NCI-H1694 treated with DMSO at 0.1 percent for 48 hours (cell line): ENCODE data around the gene MTX1.
"Not testable (repeated sequence)": the region's sequence is repeated elsewhere in the genome, so short reads cannot be mapped to it uniquely, and the experiment has no call there.

Source experiments
- DNase-seq: peaks from one replicate; lab custom pipeline; 2025; lab: John Stamatoyannopoulos, UW

The MTX1 gene, protein sequence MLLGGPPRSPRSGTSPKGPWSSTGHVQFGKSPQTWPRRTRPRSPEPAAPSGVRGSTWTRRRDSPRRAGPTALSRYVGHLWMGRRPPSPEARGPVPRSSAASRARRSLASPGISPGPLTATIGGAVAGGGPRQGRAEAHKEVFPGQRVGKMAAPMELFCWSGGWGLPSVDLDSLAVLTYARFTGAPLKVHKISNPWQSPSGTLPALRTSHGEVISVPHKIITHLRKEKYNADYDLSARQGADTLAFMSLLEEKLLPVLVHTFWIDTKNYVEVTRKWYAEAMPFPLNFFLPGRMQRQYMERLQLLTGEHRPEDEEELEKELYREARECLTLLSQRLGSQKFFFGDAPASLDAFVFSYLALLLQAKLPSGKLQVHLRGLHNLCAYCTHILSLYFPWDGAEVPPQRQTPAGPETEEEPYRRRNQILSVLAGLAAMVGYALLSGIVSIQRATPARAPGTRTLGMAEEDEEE

DNA sequence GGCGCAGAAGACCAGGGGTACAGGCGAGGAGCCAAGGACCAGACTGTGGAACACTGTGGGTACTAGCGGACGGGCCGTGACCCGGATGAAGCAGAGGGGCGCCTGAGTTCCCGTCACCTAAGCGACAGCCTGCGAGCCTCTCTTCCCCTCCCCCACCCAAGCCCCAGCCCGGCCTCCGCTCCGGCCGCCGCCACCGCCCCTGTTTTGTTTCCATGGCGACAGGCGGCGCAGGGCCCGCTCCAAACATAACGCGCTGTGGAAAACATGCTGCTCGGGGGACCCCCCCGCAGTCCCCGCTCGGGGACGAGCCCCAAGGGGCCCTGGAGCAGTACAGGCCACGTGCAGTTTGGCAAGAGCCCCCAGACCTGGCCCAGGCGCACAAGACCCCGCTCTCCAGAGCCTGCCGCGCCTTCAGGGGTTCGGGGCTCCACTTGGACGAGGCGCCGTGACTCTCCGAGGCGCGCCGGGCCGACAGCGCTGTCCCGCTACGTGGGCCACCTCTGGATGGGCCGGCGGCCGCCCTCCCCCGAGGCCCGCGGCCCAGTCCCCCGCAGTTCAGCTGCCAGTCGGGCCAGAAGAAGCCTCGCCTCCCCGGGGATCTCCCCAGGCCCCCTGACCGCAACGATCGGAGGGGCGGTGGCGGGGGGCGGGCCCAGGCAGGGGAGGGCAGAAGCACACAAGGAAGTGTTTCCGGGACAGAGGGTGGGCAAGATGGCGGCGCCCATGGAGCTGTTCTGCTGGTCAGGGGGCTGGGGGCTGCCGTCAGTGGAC is at the start of gene MTX1:
MTX1 (plus strand) TSS at position 155 of the 771 bp plus-strand sequence; CDS start at position 265, 110 bp downstream.
- DNase-seq: peak; percentile 69

DNA sequence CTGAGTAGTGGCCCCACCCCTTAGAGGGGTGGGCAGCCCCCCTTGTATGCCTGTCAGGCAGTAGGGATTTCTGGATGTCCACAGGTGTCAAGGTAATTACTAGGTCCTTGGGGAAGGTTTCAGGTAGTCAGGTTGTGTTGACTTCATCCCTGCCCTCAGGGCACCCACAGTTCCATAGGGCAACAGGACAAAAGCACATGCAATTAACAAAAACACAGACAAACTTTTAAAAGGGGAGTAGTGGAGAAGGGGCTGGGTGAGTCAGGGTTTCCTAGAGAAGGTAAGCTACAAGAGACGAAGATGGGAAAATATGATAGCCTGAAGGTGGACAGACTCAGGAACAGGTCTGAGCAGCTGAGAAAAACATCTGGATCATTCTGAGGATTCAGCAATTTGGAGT is 49.5 kb upstream of the MTX1 start:
- DNase-seq: no peak

DNA sequence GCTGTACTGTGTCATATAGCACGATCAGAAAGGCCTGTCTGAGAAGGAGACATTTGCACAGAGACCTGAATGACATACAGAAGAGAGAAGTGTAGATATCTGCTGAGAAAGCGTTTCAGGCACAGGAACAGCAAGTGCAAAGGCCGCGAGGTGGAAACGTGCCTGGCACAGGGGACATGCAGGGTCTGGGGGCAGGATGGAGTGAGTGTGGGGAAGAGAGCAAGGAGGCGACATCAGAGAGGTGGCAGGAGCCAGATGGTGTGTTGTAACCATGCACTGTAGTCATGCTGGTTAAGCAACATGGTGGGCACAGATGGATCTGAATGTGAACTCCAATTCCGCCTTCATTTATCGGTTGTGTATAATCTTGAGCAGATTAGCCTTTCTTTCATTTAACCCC is 48.4 kb upstream of the MTX1 start:
- peak; percentile 20 for DNase-seq

DNA sequence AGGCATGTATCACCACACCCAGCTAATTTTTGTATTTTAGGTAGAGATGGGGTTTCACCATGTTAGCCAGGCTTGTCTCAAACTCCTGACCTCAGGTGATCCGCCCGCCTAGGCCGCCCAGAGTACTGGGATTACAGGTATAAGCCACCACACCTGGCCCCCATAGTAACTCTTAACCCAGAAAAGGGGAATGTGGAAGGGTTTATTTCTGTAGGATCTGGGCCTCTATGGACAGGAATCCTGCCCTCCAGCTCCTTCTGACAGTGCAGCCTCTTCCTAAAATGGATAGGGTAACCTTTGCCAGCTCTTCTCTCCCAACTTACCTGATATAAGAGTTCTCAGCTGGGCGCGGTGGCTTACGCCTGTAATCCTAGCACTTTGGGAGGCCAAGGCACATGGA is 45.9 kb upstream of the MTX1 start:
- DNase-seq: not testable (repeated sequence)

DNA sequence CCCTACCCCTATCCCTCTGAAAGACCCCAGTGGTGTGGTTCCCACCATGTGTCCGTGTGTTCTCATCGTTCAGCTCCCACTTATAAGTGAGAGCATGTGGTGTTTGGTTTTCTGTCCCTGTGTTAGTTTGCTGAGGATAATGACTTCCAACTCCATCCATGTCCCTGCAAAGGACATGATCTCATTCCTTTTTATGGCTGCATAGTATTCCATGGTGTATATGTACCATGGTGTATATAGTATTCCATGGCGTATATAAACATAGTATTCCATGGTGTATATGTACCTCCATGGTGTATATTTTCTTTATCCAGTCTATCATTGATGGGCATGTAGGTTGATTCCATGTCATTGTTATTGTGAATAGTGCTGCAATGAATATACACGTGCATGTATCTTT is 44.7 kb upstream of the MTX1 start:
- DNase-seq: not testable (repeated sequence)

DNA sequence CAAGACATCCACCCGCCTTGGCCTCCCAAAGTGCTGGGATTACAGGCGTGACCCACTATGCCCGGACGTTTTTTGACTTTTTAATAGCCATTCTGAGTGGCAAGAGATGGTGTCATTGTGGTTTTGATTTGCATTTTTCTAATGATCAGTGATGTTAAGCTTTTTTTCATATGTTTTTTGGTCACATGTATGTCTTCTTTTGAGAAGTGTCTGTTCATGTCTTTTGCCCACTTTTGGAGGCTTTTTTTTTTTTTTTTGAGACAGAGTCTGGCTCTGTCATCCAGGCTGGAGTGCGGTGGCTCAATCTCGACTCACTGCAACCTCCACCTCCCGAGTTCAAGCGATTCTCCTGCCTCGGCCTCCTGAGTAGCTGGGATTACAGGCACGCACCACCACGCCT is 43.9 kb upstream of the MTX1 start:
- DNase-seq: not testable (repeated sequence)

DNA sequence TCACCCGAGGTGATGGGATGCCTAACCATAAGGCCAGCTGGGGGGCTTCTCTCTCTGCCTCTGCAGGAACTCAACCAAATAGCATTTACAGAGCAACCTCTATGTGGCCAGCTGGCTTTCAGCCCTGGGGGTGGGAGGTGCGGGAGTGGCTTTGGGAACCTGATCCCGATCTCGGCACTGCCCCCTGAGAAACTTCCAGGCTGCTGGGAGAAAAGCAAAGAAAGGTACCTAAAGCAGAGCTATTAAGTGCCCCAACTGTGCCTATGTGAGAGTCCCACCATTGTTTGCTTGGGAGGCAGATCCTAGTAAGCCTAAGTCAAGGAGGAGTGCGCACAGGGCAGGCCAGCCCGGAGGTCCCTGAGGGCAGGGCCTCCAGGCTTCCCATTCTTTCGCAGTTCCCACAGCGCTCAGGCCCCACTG is 42.4 kb upstream of the MTX1 start:
- DNase-seq: no peak

DNA sequence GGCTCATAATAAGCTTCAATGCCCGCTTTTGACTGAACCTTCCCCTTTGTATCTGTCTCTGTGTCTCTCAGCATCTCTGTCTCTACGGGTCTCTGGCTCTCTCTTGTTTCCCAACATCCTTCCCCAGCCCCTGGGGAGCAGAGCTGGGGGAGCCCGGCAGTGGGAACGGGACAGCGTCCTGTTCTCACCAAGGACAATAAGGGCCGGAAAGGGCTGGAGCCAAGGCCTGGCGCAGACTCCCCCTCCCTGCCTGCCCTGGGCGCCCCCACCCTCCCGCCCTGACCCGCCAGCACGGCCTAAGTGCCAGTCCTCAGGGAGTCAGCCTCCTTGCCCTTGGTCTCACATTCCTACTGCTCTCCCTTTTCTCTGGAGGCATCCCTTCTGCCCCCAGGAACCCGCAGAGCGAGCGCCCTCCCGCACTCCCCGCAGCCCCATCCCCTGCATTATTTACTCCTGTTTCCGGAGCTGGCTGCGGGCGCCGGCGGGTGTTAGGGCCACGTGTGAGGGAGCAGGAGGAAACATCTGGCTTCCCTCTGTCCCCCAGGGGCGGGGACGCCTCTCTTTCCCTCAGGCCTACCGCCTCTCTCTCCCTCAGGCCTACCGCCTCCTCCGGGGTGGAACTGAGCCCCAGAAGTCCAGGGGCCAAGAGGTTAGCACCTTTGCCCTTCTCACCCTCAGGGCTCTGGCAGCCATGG is 41.9 kb upstream of the MTX1 start:
- no peak for DNase-seq

DNA sequence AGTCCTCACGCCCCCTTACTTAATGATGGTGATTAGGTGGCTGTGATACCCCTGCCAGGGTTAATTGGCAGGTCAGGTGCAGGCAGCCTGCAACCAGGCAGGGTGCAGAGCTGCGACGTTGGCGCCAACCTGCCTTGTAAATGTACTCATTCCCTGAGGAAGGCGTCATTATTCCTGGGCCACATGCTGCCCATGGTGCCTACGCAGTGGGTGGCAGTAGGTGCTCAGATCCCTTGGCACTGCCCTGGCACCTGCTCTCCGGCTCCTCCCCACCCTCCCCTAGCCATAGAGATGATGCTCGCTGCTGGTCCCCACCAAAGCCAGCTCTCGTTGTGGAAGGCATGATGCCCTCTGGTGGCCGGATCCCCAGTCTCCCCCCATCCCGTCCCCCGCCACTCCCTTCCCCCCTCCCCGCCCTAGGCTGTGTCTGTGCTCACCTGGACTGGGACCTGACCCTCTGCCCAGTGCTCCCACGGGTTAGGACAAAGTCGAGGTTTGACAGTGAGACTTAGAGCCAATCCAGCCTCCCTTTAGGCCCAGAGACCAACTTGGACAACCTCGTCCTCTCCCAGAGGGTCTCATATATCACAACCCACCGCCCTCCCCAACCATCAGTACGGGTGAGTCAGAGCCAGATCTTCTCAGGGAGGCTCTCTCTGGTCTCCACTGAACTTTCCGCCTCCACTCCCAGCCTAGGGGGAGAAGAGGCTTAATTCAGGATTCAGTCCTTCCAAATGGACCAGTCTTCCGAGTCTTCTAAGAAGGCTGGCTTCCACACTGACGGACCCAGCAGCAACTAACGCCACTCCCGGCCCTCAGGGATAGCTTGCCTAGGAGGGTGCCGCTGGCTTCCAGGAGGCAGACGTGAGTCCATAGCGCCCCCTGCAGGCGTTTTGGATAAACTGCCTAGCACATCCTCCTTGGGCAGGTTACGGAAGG is 41.1 kb upstream of the MTX1 start:
- peak; percentile 96 for DNase-seq

DNA sequence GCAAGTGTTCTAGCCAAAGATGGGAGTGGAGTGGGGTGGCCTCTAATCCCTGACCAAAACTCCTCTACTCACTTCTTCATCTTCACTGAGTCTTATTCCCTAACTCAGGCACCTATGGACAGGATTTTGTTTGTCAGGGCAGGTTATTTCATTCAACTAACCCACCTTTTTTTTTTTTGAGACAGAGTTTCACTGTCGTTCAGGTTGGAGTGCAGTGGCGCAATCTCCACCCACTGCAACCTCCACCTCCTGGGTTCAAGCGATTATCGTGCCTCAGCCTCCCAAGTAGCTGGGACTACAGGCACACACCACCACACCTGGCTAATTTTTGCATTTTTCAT is 40.4 kb upstream of the MTX1 start:
- DNase-seq: not testable (repeated sequence)

DNA sequence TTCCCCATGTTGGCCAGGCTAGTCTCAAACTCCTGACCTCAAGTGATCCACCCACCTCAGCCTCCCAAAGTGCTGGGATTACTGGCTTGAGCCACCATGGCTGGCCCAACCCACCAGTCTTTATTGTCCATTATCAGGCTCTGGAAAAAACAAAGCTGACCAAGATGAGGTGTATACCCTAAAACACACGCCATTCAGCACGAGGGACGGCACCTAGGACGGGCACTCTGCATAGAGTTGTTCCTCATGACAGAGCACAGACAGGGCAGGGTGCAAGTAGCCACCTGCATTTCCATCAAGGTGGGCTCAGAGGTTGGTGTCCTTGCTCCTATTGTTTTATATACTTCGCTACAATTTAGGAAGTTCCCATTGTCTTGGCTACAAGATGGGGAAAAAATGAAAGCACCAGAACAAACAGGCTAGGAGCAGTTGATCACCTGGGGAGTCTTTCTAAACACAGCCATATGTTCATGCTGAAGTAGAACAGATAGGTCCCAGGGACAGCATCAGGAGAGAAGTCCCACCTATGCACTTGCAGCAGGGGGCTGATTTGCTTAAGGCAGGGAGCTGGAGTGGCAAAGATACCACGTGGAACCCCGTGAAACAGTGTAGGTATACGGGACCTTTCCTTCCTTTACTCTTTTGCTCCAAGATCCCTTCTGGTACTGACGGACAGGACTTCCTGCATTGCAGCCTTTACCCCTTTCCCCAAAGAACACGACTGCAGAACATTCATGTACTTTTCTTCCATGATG is 39.9 kb upstream of the MTX1 start:
- no peak for DNase-seq

DNA sequence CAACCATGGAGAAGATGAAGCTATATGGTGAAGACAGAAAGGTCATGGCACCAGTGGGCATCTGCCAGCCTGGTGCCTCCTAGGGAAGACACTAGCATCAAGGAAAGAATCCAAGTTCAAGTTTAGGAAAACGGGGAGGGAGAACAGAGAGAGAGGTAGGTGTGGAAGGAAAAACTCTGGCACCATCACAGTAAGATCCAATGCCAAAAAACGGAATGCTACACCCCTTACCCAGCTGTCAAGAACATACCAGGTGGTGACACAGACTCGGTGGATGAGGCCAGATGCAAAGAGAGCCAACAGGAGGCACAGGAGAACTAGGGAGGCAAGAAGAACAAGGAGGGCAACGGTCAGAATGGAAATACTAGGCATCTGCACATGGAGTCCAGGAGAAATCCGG is 39.0 kb upstream of the MTX1 start:
- no peak for DNase-seq

DNA sequence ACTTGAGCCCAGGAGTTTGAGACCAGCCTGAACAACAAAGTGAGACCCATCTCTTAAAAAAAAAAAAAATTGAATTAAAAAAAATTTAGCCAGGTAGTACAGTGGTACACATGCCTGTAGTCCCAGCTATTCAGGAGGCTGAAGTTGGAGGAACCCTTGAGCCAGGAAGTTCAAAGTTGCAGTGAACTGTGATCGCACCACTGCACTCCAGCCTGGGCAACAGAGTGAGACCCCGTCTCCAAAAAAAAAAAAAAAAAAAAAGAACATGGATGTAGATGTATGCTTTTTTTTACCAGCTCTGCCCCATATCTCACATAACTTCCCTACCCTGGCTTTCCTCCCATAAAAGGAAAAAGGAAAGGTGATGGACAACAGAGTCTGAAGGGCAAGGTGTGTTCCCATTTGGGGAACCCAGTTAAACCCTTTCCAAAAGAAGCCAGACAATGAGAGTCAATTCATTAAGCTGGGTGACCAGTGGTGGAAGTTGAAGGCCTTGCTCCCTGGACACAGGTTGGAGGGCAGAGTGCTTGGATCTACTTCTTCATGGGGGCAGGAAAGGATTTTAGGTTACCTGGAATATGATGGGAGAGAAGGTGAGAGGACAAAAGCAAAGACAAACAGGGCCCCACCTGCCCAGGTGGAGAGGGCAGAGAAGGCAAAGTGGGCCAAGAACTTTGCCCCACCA is 38.3 kb upstream of the MTX1 start:
- no peak for DNase-seq

DNA sequence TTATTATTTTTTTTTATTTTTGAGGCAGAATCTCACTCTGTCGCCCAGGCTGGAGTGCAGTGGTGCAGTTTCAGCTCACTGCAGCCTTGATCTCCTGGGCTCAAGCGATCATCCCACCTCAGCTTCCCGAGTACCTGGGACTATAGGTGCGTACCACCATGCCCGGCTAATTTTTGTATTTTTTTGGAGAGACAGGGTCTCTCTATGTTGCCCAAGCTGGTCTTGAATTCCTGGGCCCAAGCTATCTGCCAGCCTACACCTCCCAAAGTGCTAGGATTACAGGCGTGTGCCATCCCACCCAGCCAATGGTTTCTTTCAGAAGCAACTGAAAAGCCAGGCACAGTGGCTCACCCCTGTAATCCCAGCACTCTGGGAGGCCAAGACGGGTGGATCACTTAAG is 37.7 kb upstream of the MTX1 start:
- DNase-seq: no peak

DNA sequence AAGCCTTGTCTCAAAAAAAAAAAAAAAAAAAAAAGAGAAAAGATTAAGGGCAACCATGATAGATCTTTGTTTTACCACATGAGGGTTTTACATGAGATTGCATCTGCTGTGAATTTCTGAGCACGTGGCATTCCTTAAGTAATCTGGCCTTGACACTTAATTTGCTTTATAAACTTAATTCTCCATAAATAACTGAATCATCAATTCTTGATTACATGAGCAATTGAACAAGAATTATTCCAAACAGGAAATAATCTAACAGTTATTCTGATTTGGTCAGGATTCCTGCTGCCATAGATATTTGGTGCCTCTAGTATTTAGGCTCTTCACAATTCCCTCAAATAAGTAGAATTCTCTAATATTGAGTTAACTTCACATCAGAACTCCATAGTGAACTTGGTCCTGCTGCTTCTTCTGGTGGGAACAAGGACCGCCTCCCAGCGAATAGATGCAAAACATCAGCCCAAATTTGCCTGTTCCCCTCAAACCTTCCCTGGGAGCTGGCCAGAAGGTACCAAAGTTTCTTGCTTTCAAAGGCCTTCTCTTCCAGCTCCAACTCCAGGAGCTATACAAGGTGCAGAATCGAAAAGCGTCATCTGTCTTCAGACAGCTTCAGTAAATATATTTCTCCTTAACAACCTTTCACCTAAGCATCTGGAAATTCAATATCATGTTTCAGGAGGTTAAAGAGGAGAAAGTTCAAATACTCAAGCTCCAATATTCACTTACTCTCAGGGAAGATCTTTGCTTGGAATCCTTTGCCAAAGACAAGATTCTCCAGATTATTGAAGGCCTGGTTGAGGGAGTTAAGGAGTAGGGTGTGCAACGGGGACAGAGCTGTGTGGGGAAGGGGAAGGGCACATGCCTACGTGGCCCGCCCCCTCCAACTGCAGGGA is 36.4 kb upstream of the MTX1 start:
- no peak for DNase-seq

DNA sequence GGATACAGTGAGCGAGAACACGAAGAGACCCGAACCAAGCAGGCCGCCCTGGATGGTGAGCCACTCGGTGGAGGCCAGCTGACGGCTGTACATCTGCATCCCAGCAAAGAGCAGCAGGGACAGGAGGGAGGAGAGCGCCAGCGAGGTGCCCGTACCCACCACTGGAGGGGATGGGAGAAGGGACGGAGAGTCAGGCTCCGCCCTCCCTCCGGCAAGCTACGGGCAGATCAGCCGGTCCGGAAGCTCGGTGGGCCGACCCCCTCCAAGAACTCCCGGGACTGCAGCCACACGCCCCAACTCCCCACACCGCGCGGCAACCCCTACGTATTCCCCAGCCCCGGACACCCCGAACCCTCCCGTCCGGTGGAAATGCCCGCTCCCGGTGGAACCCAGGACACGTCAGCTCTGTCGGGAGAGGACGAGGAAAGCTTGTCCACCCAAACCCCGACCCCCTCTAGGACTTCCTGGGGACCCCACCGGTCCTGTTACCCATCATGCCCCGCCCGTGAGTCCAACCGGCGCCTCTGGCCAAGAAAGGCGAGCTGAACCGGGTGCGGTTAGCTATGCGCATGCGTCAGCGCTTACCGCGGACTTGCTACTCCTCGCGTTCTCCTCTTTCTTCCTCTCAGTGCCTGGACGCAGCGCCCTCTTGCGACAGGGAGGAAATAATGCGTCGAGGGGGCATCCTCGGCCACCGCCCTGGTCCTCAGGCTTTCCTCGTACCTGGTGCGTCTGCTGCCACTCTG is 35.6 kb upstream of the MTX1 start, which contains the start of gene KRTCAP2:
KRTCAP2 (minus strand) TSS at position 573 of the 746 bp plus-strand sequence; CDS start at position 493, 80 bp downstream.
- DNase-seq: peak; percentile 99

DNA sequence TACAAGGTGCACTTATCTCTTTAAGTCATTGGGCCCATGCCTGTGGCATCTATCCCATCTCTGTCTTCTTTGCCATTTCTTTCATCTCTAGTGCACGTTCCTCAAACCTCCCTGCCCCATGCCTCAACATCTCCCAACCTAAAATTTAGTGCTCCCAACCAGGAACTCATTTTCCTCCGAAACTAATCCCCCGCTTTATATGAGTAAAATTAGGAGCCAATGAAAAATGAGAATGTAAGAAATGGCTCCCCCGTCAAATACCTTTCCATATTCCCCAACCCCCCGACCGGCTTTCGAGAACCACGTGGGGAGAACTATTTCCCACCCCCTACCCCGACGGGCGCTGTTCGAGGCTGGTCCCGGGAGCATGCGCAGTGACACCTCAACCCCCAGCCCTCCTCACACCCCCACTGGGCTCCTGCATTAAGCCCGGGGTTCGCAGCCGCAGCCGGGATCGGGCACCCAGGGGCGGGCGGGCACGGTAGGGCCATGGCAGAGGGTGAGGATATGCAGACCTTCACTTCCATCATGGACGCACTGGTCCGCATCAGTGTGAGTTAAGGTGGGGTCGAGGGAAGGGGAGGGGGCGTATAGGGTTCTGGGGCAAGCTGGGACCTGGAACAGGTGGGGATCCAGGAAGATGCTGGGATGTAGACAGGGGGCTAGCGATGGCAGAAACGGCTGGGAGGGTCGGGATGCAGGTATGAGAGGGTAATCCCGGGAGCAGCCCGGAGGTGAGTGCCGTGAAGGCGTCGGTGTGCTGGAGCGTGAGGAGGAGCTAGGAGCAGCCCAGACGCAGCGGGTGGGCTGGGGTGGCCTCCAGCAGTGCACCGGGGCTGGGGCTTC is 34.8 kb upstream of the MTX1 start, which contains the start of gene TRIM46:
TRIM46 (plus strand) TSS at position 372 of the 846 bp plus-strand sequence; CDS start at position 490, 118 bp downstream.
- DNase-seq: peak; percentile 91
